Fibroblast of skin of right quadriceps (primary cell): ENCODE results near the gene BCL2L1.

Source experiments
- DNase-seq: peaks from one replicate; pipeline ENCODE4 v3.0.0-alpha.2; 2013

The BCL2L1 gene

DNA sequence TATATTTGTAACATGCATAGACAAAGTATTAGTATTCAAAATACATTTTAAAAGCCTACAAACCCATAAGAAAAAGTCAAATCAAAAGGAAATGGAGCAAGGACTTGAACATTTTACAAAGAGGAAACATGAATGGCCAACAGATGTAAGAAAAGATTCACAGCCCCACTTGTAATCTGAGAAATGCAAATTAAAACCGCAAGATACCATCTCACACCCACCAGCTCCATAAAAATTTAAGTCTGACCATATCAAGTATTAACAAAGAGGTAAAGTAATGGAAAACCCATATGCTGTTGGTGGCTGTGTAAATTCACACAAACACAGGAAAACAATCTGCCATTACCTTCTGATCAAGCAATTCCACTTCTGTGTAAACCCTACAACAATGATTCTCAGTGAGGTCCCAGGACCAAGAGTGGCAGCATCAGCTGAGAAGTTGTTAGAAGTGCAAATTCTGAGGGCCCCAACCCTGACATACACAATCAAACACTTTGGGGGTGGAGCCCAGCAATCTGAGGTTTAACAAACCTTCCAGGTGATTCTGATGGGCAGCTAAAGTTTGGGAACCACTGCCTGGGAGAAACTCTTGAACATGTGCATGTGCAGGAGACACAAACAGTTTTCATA is 30.9 kb downstream of the BCL2L1 start:
- DNase-seq, result peak; percentile 74

DNA sequence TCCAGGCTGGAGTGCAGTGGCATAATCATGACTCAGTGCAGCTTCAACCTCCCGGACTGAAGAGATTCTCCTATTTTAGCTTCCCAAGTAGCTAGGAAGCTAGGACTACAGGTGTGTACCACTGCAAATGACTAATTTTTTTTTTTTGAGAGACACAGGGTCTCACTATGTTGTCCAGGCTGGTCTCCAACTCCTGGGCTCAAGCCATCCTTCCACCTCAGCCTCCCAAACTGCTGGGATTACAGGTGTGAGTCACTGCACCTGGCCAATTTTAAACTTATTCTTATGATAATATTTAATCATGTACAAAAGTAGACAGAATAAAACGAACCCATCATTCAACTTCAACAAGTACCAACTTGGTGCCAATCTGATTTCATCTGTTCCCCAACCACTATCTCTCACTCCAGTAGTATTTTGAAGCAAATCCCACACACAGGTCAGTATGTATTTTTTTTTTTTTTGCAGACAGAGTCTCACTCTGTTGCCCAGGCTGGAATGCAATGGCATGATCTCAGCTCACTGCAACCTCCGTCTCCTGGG is 32.5 kb downstream of the BCL2L1 start:
- no peak for DNase-seq

DNA sequence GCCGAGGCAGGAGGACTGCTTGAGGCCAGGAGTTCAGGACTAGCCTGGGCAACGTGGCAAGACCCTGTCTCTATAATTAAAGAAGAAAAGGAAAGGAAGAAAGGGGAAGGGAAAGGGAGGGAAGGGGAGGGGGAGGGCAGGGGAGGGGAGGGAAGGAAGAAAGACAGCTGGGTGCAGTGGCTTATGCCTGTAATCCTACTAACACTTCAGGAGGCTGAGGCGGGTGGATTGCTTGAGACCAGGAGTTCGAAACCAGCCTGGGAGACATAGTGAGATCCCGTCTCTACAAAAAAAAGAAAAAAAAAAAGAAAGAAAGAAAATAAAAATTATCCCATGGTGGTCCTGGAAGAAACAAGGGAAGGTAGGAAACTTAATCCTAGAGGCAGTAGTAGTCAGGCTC is 33.5 kb downstream of the BCL2L1 start:
- DNase-seq, result no peak

DNA sequence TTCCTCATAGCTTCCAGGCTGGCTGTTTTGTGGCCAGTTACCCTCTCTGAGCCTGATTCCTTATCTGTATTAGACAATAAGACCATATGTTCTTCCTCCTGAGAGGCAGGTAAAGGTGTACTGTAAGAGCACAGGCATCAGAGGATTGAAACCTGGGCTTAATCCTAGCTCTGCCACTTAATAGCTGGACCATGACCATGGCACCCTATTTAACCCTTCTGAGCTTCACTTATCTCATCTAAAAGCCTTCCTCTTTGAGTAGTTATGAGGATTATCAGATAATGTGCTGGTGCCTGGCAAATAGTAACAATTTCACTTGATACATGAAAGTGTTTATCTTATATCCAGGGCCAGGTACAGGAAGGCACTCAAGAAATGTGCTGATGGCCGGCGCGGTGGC is 34.9 kb downstream of the BCL2L1 start:
- DNase-seq, result no peak

DNA sequence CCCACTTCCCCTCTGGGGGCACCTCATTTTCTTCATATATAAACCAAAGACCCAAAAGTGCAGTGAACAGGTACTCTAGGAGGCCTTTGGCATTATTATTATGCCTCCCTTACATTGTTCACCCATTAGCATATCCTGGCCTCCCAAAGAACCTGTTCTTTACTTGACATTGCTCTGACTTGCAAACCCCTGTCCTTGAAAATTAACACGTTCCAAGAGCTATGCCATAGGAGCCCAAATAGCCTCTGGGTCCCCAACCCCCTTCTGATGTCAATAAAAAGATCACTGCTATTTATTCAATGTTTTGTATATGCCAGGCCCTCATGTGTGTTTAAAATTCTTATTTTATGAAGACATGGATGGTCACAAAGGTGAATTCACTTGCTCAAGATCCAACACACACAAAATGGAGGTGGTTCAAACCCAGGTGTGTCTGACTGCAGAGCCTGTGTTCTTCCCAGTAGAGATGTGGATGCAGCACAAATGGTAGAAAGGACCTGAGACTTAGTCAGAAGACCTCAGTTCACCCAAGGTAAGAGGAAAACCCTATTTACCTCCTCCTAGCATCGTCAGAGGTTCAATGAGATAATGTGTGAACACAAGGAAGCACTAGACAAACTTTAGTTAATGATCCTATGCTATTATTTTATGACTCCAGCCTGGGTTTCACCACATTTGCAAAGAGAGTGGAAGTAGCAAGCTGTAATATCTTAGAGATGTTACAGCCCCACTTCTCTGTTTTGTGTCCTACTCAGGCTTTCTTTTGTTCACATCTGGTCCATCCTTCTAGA is 36.6 kb downstream of the BCL2L1 start:
- no peak for DNase-seq

DNA sequence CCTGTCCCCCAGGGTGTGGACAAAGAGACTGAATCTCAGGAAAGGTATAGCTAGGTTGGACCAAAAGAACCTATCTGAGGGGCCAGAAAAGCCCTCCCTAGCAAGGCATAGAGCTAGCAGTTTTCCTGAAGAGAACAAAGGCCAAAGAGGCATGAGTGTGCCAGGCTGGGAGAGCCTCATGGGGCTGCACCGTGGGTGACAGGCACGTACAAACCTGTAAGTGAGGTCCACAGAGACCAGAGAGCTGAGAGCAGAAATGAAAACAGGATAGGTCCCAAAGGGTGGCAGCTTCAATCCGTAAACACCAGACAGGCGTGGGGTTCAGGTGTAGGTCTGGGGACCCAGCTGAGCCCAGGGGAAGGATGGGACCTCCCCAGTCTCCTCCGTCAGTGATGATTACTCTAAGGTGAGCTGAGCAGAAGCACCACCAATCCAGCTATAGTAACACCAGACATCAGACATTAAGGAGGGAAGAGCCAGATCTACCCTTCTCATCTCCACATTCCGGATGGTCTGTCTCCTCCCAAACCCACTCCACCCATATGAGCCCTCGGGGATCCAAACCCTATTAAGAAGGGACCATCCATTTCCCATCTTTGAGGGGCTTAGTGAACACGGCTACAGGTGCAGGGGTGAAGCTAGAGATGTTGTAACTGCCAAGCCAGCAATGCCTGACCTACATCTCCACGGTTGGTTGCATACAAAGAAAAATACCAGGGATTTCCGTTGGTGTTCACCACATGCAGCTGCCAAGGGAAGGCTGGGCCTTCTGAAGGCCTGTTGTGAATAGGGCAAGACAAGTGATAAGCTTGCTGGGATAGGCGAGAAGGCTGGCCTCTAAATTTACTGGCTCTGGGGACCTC is 38.3 kb downstream of the BCL2L1 start:
- no peak for DNase-seq

DNA sequence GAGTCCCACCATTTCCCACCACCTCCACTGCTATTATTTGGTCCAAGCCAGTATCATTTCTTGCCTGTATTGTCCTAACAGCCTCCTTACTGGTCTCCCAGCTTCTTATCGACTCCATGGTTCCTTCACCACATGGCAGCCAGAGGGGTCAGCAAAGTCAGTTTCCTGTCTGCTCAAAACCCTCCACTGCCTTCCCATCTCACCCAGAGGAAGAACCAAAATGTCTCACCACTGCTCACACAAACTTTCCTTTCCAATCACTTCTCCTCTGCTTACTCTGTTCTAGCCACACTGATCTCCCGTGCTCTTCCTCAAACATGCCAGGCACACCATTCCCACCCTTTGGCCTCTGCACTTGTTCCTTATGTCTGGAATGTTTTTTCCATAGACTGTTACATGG is 39.7 kb downstream of the BCL2L1 start:
- DNase-seq, result no peak

DNA sequence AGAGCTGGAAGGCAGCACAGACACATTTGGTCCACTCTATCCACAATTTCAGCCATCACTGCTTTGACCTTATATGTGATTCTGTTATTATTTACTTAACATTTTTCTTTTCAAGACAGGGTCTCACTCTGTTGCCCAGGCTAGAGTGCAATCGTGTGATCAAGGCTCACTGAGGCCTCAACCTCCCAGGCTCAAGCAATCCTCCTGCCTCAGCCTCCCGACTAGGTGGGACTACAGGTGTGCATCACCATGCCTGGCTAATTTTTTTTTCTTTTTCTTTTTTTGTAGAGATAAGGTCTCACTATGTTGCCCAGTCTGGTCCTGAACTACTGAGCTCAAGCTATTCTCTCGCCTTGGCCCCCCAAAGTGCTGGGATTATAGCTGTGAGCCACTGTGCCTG is 40.3 kb downstream of the BCL2L1 start:
- DNase-seq, result no peak

DNA sequence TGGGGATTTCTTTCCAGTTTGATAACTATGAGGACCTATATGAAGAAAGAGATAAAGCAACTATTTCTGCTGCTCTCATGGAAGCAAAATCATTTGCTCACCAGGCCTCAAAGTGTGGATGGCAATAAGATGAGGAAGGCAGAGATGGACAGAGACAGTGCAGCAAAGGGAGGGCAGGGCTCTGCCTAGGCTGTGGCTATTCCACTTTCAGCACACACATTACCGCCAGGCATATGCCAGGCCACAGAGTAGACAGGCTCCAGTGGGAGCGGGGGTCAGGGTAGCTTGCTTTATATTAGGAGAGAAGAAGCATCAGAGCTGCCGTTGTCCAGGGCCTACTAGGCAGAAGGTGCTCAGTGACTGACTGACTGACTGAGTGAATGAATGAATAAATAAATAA is 40.9 kb downstream of the BCL2L1 start:
- DNase-seq, result no peak

DNA sequence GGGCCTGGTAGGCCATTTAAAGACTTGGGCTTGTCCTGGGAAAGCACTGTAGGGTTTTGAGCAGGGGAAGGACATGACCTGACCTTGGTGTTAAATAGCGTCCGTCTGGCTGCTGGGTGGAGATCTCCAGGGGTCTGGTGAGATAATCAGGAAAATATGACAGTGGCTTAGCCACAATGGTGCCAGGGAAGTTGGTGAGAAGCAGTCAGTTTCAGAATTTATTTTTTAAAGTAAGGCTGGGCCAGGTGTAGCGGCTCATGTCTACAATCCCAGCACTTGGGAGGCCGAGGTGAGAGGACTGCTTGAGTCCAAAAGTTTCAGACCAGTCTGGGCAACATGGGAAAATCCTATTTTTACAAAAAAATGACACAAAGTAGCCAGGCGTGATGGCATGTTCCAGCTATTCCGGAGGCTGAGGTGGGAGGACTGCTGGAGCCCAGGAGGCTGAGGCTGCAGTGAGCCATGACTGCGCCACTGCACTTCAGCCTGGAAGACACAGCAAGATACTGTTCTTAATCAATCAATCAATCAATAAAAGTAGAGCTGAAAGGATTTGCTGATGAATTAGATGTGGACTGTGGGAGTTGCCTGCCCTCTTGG is 41.4 kb downstream of the BCL2L1 start:
- no peak for DNase-seq

DNA sequence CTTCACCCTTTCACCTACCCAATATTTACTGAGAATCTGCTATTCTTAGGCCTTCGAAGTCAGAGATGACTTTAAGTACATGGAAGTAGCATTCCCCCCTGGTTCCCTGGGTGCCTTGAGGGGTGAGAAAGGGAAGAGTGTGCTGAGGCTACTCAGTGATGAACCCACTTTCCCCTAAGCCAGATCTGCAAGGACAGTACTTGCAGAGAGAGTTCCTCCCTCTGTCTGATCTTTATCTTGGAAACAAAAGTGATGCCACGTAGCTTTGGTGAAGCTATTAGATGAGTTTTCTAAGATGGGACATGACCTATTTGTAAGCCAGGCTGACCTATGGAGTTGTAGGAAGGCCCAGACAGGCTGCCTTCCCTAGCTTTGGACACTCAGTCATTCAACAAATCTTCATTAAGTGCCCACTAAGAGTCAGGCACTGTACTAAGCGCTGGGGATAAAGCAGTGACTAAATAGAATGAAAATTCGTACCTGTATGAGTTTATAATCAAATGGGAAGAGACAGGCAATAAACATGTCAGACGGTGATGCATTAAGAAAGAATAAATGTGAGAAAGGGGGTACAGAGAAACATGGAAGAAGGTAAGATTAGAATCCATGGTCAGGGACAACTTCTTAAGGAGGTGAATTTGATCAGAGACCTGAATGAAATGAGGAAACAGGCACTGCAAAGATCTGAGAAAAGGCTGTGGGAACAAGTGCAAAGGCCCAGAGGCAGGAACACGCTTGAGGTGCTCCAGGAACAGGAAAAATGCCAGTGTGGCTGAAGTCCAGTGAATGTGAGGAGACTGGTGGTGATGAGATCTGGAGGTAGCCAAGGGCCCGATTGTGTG is 42.2 kb downstream of the BCL2L1 start:
- DNase-seq, result no peak

DNA sequence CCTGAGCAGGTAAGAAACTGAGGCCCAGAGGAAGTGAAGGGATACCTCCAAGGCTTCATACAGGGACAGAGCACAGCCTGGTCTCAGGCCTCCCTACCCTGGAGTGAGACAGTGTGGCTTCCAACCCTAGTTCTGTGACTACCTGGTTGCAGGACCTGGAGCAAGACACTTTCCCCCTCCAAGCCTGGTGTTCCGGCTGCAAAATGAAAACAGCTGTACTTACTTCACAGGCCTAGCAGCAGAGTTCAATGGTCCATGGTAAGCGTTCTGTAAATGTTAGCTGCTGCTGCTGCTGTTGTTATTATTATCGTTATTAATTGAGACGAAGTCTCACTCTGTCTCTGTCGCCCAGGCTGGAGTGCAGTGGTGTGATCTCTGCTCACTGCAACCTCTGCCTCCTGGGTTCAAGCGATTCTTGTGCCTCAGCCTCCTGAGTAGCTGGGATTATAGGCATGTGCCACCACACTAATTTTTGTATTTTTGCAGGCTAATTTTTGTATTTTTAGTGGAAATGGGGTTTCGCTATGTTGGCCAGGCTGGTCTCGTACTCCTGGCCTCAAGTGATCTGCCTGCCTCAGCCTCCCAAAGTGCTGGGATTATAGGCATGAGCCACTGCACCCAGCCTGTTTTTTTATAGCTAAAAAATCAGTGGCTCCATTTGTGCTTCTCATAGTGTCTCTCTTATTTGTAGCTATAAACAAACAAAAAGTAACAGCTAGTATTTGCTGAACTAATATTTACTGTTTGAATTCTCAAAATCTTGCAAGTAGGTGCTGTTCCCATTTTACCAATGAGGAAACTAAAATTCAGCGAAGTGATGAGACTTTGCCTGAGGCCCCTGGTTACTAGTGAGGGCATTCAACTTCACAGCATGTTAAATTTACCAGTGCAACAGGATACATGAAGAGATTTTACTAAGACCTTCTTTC is 43.0 kb downstream of the BCL2L1 start:
- DNase-seq, result no peak

DNA sequence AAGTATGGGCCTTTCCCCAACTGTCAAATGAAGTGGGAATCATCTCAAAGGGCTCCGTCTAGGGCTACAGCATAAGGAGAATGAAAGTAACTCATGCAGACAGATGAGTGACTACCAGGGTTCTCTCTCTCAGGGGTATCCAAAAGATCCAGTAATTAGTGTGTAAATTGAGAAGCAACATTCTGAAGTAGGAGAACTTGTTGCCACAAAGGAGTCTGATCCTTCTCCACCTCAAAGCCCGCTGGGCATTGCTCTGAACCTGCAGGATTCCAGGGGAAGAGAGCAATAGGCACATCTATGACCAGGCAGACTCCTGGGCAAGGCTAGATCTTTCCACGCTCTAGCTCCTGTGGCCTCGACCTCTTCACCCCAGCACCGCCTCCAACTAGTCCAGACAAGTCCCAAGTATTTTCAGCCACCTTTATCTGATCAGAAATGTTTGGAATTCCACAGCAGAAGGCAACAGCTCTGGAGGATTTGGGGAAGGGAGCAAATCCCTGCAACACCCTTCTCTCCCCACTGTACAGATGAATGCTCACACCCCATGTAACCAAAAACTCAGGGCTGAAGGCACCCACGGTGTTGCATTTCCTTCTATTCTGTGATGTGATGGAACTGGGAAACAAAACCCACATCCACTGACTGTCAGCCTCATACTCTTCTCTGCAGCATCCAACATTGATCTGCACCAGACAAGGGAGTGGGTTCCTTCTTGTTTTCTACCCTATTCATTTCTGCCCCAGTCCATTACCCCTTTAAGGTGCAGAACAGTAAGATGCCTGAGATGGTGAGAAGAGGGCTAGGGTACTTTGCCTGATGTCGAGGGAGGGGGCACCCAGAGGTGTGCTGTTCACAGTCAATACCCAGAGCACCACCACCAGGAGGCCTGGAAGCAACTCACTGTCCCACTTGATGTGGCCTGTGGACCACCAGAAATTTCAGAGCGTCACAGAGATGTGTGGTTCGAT is 44.0 kb downstream of the BCL2L1 start:
- no peak for DNase-seq

DNA sequence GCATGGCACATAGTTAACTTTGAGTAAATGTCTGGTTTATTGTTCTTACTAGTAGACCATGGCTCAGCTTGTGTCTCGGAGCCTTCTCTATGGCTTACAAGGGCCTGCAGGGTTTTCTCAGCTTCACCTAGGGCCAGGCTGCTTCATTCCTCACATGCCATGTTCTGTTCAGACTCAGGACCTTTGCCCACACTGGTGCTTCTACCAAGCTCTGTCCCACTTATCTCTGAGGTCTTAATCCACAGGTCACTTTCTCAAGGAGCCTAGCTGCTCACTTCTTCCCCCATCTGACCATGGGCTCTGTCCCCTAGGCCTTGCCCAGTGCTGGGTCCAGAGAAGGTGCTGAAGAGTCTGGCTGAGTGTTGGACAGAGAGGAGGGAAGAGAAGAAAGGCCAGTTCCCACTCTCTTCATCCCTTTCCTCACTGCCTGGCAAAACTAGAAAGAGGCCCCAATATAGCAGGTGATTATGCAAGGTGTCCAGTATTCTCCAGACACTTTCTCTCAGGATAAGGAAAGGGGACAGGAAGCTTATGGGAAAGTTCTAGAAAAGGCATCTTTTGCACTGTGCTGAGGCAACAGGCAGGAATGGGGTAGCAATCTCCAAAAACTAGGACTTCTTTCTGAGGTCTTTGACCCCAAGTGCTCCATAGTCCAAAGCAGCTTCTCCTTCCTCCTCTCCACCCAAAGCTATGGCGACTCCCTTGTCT is 45.0 kb downstream of the BCL2L1 start:
- DNase-seq, result no peak

DNA sequence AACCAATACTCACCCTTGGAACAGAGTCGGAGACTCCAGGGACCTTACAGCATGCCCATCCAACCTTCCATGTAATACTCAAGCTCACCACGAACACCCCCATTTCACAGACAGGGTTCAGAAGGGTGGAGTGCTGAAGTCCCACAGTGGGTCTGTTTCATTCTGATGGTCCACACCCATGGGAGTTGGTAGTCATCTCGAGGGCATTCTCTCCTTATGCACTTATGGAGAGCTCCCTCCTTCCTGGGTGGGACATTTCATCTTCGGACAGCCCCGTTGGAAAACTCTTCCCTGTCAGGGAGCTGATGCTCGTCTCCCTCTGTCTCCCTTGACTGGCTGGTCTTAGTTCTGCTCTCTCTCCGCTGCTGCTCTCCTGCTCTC is 46.1 kb downstream of the BCL2L1 start:
- DNase-seq, result no peak

DNA sequence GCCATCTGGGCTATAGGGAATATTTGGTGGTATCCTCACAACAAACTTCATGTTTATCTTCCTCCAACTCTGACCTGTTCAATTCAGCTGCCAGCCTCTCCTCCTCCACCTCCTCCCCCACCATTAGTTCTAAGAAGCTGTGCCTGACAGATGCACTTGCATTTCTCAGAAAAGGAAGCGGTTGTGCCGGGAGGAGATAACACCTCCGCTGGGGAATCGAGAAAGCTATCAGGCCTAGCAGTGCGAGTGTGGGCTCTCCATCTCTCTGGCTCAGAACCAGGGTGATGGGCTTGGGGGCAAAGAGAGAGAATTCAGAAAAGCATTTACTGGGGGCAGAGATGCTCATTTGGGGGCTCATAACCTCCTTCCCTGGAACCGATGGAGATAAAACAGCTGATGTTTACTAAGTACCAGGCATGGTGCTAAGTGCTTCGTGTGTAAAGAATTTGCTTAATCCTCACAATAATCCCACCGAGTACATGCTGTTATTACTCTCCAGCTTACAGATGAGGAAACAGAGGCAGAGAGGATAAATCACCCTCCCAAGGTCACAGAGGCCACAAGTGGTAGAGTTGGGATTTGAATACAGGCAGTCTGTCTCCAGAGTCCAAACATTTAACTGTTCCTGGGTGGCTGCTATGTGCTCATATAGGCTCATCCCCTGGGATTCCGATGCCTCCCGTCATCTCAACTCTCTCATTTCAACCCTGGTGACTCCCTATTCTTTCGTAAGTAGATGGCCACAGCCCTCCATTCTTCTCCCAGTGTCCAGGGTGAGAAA is 46.6 kb downstream of the BCL2L1 start:
- no peak for DNase-seq

DNA sequence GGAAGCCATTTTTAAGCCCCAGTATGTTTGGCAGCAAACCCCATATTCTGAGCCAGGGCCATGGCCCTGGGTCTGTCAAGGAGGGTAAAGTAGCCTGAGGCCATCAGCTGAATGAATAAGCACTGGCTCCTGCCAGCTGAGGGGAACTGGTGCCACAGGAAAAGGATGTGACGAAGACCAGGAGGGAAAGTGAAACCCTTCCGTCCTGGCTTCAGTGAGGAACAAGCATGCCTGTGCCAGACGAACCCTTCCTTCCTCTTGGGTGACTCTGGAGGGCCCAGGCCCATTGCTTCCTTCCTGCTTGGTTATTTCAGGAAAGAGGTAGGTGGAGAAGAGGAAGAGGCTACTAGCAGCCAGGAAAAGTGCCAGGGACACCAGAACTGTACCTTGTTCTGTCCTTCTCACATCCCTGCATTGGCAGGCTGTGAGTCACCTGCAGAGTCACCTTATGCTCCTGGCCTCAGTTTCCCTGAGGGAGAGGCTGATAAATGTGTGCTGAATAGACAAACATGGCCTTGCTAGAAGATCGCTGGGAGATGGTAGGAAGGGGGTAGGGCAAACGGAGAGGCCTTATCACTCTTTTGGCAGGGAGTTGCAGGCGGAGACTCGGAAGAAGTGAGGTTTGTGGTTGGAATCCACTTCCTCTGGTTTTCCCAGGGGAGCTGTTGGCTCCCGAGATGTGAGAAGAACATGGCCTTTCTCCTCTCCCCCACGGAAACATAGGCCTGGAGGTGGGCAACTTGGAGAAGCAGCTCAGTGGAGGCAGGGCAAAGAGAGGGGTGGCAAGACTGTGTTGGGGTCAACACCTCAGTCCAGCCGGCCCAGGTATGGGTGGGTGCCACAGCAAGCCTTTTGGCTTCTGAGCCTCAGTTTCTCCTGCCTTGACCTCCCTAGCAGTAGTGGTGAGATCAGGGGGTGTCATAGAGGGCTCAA is 47.5 kb downstream of the BCL2L1 start:
- peak; percentile 88 for DNase-seq
